Fibroblast of skin of left quadriceps (primary cell): ENCODE data around the gene PTPRN.
A peak's percentile ranks its signal among the peaks of the same experiment; 100 is the strongest.

ENCODE experiments used
- DNase-seq, 2 experiments: peaks; one replicate each; pipeline ENCODE4 v3.0.0-alpha.2; 2013; ENCODE audit warnings: low read depth in 2 of 2

The PTPRN gene

DNA sequence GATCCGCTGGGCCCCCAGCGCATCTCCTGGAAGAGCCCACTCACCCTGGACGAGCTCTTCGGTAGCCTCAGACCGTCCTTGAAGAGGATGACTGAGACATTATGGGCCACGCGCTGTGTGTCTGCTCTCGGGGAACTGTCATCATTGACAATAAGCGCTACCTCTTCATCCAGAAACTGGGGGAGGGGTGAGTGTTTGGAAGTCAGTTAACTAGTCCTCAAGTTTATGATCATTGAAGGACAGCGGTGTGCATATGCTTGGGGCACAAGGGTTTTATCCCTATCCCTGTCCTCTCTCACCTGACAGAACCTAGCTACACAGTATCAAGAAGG is 63.3 kb downstream of the PTPRN start:
- no peak for DNase-seq

DNA sequence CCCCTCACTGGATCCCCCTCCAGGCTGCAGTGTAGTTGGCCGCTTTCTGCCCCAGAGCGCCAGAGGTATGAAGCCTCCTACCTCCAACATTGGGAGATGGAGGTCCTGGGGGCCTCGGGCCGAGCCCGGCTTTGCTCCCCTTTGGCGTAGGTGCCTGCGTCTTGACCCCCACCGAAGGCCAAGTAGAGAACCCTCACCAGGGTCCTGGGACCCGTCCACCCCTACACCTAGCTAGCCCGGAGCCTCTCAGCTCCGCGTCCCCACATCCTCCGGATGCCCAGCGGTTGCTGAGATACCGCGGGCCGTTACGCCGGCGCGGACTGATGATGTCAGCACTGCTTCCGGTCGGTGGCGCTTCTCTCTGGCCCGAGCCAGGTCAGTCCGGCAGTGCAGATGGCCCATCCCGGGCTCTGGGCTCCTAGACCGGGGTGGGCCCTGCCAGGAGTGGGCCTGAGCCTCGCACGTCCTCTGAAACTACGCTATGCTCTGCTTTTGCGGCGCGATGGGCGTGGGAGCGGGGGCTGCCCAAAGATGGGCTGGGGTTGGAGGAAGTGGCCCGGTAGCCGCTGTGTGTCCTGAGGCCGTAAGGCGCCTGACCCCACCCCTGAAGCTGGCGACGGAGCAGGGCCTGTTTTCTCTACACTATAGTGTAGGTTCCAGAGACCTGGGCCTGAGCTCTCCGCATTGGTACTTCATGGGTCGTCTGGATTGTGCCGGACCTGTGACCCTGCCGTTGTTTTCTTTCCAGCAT is 63.9 kb downstream of the PTPRN start, which contains the start of the genes GLB1L and STK16:
Gene GLB1L (minus strand): TSS at position 297 of the 751 bp plus-strand sequence. CDS start 1,871 bp downstream, outside the sequence.
Gene STK16 (plus strand): TSS at position 332 of the 751 bp plus-strand sequence. CDS start 521 bp downstream, outside the sequence.
- peak; percentile 73 to 74 for DNase-seq

DNA sequence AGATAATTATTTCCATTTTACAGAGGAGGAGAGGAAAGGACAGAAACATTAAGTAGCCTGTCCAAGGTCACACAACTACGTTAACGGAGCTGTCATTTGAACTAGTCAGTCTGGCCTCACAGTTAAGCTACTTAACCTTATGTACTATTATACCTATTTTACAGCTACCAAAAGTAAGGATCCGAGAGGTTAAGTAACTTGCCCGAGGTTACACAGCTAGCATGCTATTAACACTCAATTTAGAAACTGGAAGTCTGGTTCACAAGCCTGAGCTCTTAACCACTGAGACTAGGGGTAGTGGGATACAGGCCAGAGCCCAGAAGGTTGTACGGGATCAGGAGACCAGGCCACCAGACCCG is 64.4 kb downstream of the PTPRN start:
- no peak for DNase-seq

DNA sequence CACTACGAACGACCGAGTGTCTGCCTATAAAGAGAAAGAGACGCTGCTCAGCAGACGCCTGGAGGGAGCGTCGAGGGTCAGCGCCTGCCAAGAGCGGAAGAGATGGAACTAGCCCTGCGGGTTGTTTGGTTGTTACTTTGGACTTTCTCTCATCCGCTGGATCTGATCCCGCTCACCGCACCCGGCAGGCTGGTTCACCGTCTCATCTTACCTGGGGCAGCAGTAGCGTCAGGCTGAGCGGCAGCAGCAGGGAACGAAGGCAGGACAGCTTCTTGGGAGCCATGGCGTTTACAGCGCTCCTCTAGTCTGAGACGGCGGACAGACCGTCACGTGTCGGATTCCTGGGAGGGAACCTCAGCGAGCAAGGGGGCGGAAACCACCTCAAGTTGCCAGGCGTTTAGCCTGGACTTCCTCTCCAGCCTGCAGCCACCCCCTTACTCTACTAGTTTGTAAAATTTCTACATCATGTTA is 65.9 kb downstream of the PTPRN start:
- DNase-seq: no peak
